ENCODE measurements around the gene VSIG10.
"Not testable (repeated sequence)": the region's sequence is repeated elsewhere in the genome, so short reads cannot be mapped to it uniquely, and the experiment has no call there.

The VSIG10 gene

GRCh38 chr12:118033902-118034301 is 69.9 kb downstream of the VSIG10 start:
- TF ChIP-seq CTCF (conservative IDR thresholded peaks at IDR 0.05; ENCODE audit: low read depth, low read length), result no peak
- DNase-seq (ENCODE audit: low read depth), result no peak
- H3K4me3 ChIP-seq (ENCODE audit: low read length), result no peak overlapping the region

- no peak for DNase-seq (ENCODE audit: low read depth)
- H3K4me3 ChIP-seq (ENCODE audit: low read length), result no peak overlapping the region
- no peak for TF ChIP-seq CTCF (conservative IDR thresholded peaks at IDR 0.05; ENCODE audit: low read depth, low read length)
Measured at GRCh38 chr12:118033323-118033722, 70.5 kb downstream of the VSIG10 start.

GRCh38 chr12:118032188-118032587 is 71.6 kb downstream of the VSIG10 start:
- no peak overlapping the region for H3K4me3 ChIP-seq (ENCODE audit: low read length)
- TF ChIP-seq CTCF (conservative IDR thresholded peaks at IDR 0.05; ENCODE audit: low read depth, low read length), result no peak
- no peak for DNase-seq (ENCODE audit: low read depth)

- no peak for TF ChIP-seq CTCF (conservative IDR thresholded peaks at IDR 0.05; ENCODE audit: low read depth, low read length)
- H3K4me3 ChIP-seq (ENCODE audit: low read length), result no peak overlapping the region
- DNase-seq (ENCODE audit: low read depth), result no peak
Measured at GRCh38 chr12:118029166-118029565, 74.6 kb downstream of the VSIG10 start.

GRCh38 chr12:118025168-118025567 is 78.6 kb downstream of the VSIG10 start:
- no peak overlapping the region for H3K4me3 ChIP-seq (ENCODE audit: low read length)
- TF ChIP-seq CTCF (conservative IDR thresholded peaks at IDR 0.05; ENCODE audit: low read depth, low read length), result no peak
- no peak for DNase-seq (ENCODE audit: low read depth)

- no peak overlapping the region for H3K4me3 ChIP-seq (ENCODE audit: low read length)
- no peak for TF ChIP-seq CTCF (conservative IDR thresholded peaks at IDR 0.05; ENCODE audit: low read depth, low read length)
Measured at GRCh38 chr12:118023301-118023860, 80.4 kb downstream of the VSIG10 start.

GRCh38 chr12:118022728-118023109 is 81.1 kb downstream of the VSIG10 start:
- no peak for TF ChIP-seq CTCF (conservative IDR thresholded peaks at IDR 0.05; ENCODE audit: low read depth, low read length)
- no peak for DNase-seq (ENCODE audit: low read depth)
- H3K4me3 ChIP-seq (ENCODE audit: low read length), result no peak overlapping the region

More at GRCh38 chr12:118023301-118023860, 80.4 kb downstream of the VSIG10 start:
- DNase-seq (ENCODE audit: low read depth), result no peak

GRCh38 chr12:118022097-118022727 is 81.6 kb downstream of the VSIG10 start:
- not testable (repeated sequence) for H3K4me3 ChIP-seq (ENCODE audit: low read length); DNase-seq (ENCODE audit: low read depth)
